OCI-LY7 (cell line): ENCODE results near the gene FGD2. TPM values are rescaled to one million over a fixed set of nuclear protein-coding genes. Genes with fewer than 3 reads are reported as not detected.

ENCODE experiments used
- BruUV-seq: library from RNA; stranded (reverse); fragments of 400-500 nt; replicated peaks from 2 replicates; lab custom pipeline; 2021; lab: Mats Ljungman, UMichigan
- CTCF ChIA-PET: fragments of 300-600 bp; sonication (Branson Sonifier 250); formaldehyde crosslinking; loops from one replicate; lab custom pipeline; 2022; ENCODE audit warnings: antibody characterized with exemption; ENCODE audit not compliant: unreplicated experiment; lab: Charles Lee
- POLR2A ChIA-PET: fragments of 300-600 bp; sonication (Branson Sonifier 250); formaldehyde crosslinking; loops from one replicate; lab custom pipeline; 2022; ENCODE audit warnings: antibody characterized with exemption; lab: Charles Lee
- DNase-seq: peaks from one replicate; pipeline ENCODE4 v3.0.0-alpha.2; 2015; ENCODE audit warnings: low spot score
- H2AFZ ChIP-seq: fragments of 200-600 bp; sonication (generic), shearing (Covaris generic); 2 replicates; pipeline ENCODE4 v1.6.1; 2014; ENCODE audit warnings: mild to moderate bottlenecking, antibody characterized with exemption, low read length, moderate library complexity
- H3K27ac ChIP-seq: fragments of 200-600 bp; sonication (generic); 2 replicates; pipeline ENCODE4 v1.5.1; 2014; ENCODE audit warnings: mixed run types, low read depth, mild to moderate bottlenecking, moderate library complexity, low read length, inconsistent platforms; ENCODE audit not compliant: poor library complexity, severe bottlenecking
- H3K36me3 ChIP-seq: fragments of 200-600 bp; sonication (generic); 2 replicates; pipeline ENCODE4 v1.6.1; 2014; ENCODE audit warnings: mild to moderate bottlenecking, antibody characterized with exemption, low read length, moderate library complexity, mixed read lengths; ENCODE audit not compliant: insufficient read depth
- H3K4me1 ChIP-seq: fragments of 200-600 bp; sonication (generic); 2 replicates; pipeline ENCODE4 v1.5.1; 2014; ENCODE audit warnings: mild to moderate bottlenecking, low read length; ENCODE audit not compliant: insufficient read depth, poor library complexity, severe bottlenecking
- H3K4me2 ChIP-seq: fragments of 200-600 bp; sonication (generic); 2 replicates; pipeline ENCODE4 v1.6.1; 2014; ENCODE audit warnings: mild to moderate bottlenecking, low read length
- H3K4me3 ChIP-seq: fragments of 200-600 bp; sonication (generic); 2 replicates; pipeline ENCODE4 v1.5.1; 2014; ENCODE audit warnings: mild to moderate bottlenecking, low read depth, low read length; ENCODE audit not compliant: poor library complexity, severe bottlenecking
- H3K79me2 ChIP-seq: fragments of 200-600 bp; sonication (generic); 2 replicates; pipeline ENCODE4 v1.6.1; 2016; ENCODE audit warnings: low read depth, mild to moderate bottlenecking, low read length, moderate library complexity, mixed read lengths; ENCODE audit not compliant: insufficient read depth
- H3K9me2 ChIP-seq: fragments of 200-600 bp; sonication (generic); 2 replicates; pipeline ENCODE4 v1.6.1; 2016; ENCODE audit warnings: mild to moderate bottlenecking, low read length, mixed read lengths; ENCODE audit not compliant: insufficient read depth
- H3K9me3 ChIP-seq: fragments of 200-600 bp; sonication (generic); 2 replicates; pipeline ENCODE4 v1.6.1; 2014; ENCODE audit warnings: mild to moderate bottlenecking, mixed run types, low read length, mixed read lengths
- H4K20me1 ChIP-seq: fragments of 200-600 bp; sonication (generic); 2 replicates; pipeline ENCODE4 v1.6.1; 2014; ENCODE audit warnings: mild to moderate bottlenecking, antibody characterized with exemption, low read length, moderate library complexity, mixed read lengths; ENCODE audit not compliant: insufficient read depth
- CTCF ChIP-seq: fragments of 200-600 bp; sonication (generic); conservative IDR thresholded peaks from 2 replicates; pipeline ENCODE4 v1.5.1; 2014; ENCODE audit warnings: mild to moderate bottlenecking, antibody characterized with exemption, low read length, moderate library complexity, mixed read lengths
- EZH2phosphoT487 ChIP-seq: fragments of 200-600 bp; sonication (generic); IDR thresholded peaks from 2 replicates; pipeline ENCODE4 v1.6.1; 2018; ENCODE audit warnings: low read depth, borderline replicate concordance, mild to moderate bottlenecking, mixed run types, antibody characterized with exemption, low read length, moderate library complexity, mixed read lengths
- intact Hi-C: fragments of 100-400 bp; cut with micrococcal nuclease; formaldehyde crosslinking; loops from one replicate; pipeline ENCODE4 v1.10.0; 2022; ENCODE audit not compliant: unreplicated experiment
- total RNA-seq, 2 experiments: library from RNA; depleted of rRNA in 1 of 2; stranded (reverse); fragments of >200 nt in 1 of 2; shearing (Covaris generic) in 1 of 2; gene quantifications; 2 replicates each; pipeline ENCODE4 v1.2.3, GENCODE V29; 2014 to 2022

FGD2 gene
- total RNA-seq, 2 experiments from 2014 or later: 27.8 to 48.6 TPM

- intact Hi-C loops: no loop called here
- DNase-seq: peak; percentile 45
- Histone ChIP-seq H4K20me1 (no peaks in the 10 kb centered on the region), H3K4me1 (peaks cover 13% of the 10 kb centered on the region), H3K79me2 (no peaks in the 10 kb centered on the region), H2AFZ (no peak overlapping the region), H3K4me2 (no peak overlapping the region), H3K27ac (no peak overlapping the region), H3K36me3 (no peaks in the 10 kb centered on the region), H3K4me3 (no peak overlapping the region), H3K9me3 (no peaks in the 10 kb centered on the region), H3K9me2 (no peaks in the 10 kb centered on the region)
- no TSS peak for BruUV-seq
- POLR2A ChIA-PET: no interaction called here
- CTCF ChIA-PET: interaction anchor here (0.5 to 1.0 kb wide), 2 partner anchors 151 to 176 kb away, joined by 3 to 4 read pairs; no protein-coding TSS in a partner anchor
- TF ChIP-seq CTCF (peak; percentile 71), EZH2phosphoT487 (no peak)
These were observed 16.1 kb downstream of the FGD2 start for GRCh38 chr6:37021356-37022129.

- Histone ChIP-seq H3K4me3 (no peak overlapping the region), H3K9me2 (no peaks in the 10 kb centered on the region), H3K4me1 (peaks cover 13% of the 10 kb centered on the region), H3K9me3 (no peaks in the 10 kb centered on the region), H3K27ac (no peak overlapping the region), H3K36me3 (no peaks in the 10 kb centered on the region), H3K4me2 (no peak overlapping the region), H4K20me1 (no peaks in the 10 kb centered on the region), H2AFZ (no peak overlapping the region), H3K79me2 (no peaks in the 10 kb centered on the region)
- TF ChIP-seq CTCF (no peak), EZH2phosphoT487 (no peak)
- intact Hi-C loops: no loop called here
- POLR2A ChIA-PET: no interaction called here
- CTCF ChIA-PET: interaction anchor here (0.5 to 1.0 kb wide), 2 partner anchors 150 to 175 kb away, joined by 3 to 4 read pairs; no protein-coding TSS in a partner anchor
- no TSS peak for BruUV-seq
- no peak for DNase-seq
These were observed 16.8 kb downstream of the FGD2 start for GRCh38 chr6:37022135-37022863.
